HFF-Myc (cell line): Measurements from ENCODE around the gene MYO18A.
"Not testable (repeated sequence)": the region's sequence is repeated elsewhere in the genome, so short reads cannot be mapped to it uniquely, and the experiment has no call there.

Experiments
- DNase-seq: peaks from one replicate; pipeline ENCODE4 v3.0.0-alpha.2; 2011; ENCODE audit warnings: low read depth; ENCODE audit errors: extremely low read depth
- H3K4me3 ChIP-seq: replicated peaks from 2 replicates; pipeline ENCODE4 v1.5.1; 2011; ENCODE audit warnings: low read depth, mild to moderate bottlenecking, control low read depth, low read length
- CTCF ChIP-seq: IDR thresholded peaks from 2 replicates; pipeline ENCODE4 v1.5.1; 2012; ENCODE audit warnings: mild to moderate bottlenecking, low read depth, low read length, control low read depth; ENCODE audit errors: missing control alignments

The MYO18A gene

GRCh38 chr17:29148257-29148789 is 31.9 kb downstream of the MYO18A start:
- DNase-seq: no peak
- TF ChIP-seq CTCF: no peak
- H3K4me3 ChIP-seq: 0 out of 2 replicates have a peak overlapping the region, but pooled peaks have one; percentile 32

- TF ChIP-seq CTCF: no peak
- DNase-seq: no peak
- H3K4me3 ChIP-seq: no peak overlapping the region
Measured at GRCh38 chr17:29147682-29148081, 32.5 kb downstream of the MYO18A start.

GRCh38 chr17:29147228-29147627 is 33.0 kb downstream of the MYO18A start:
- not testable (repeated sequence) for H3K4me3 ChIP-seq, DNase-seq

- no peak for TF ChIP-seq CTCF
- no peak overlapping the region for H3K4me3 ChIP-seq
Measured at GRCh38 chr17:29146369-29146972, 33.7 kb downstream of the MYO18A start.

GRCh38 chr17:29145289-29146073 is 34.7 kb downstream of the MYO18A start:
- DNase-seq: no peak
- H3K4me3 ChIP-seq: no peak overlapping the region
- TF ChIP-seq CTCF: peak; percentile 57

More at GRCh38 chr17:29146369-29146972, 33.7 kb downstream of the MYO18A start:
- DNase-seq: no peak

- H3K4me3 ChIP-seq: no peak overlapping the region
- peak; percentile 47 for TF ChIP-seq CTCF
- DNase-seq: no peak
Measured at GRCh38 chr17:29143894-29144293, 36.3 kb downstream of the MYO18A start.

GRCh38 chr17:29141514-29141876 is 38.7 kb downstream of the MYO18A start:
- TF ChIP-seq CTCF: no peak
- DNase-seq: no peak
- no peak overlapping the region for H3K4me3 ChIP-seq
